Stimulated activated CD4-positive, alpha-beta T cell treated with anti-CD3 and anti-CD28 coated beads, Interleukin-1b, Interleukin-23, amount 100 ng/mL, for 24 hours (primary cell): ENCODE measurements around the gene EMP1.

Source experiments
- DNase-seq, 4 experiments: peaks; one replicate each; pipeline ENCODE4 v3.0.0-alpha.2; 2020; ENCODE audit warnings: low read depth in 4 of 4, low spot score in 1 of 4

Gene EMP1, protein sequence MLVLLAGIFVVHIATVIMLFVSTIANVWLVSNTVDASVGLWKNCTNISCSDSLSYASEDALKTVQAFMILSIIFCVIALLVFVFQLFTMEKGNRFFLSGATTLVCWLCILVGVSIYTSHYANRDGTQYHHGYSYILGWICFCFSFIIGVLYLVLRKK

DNA sequence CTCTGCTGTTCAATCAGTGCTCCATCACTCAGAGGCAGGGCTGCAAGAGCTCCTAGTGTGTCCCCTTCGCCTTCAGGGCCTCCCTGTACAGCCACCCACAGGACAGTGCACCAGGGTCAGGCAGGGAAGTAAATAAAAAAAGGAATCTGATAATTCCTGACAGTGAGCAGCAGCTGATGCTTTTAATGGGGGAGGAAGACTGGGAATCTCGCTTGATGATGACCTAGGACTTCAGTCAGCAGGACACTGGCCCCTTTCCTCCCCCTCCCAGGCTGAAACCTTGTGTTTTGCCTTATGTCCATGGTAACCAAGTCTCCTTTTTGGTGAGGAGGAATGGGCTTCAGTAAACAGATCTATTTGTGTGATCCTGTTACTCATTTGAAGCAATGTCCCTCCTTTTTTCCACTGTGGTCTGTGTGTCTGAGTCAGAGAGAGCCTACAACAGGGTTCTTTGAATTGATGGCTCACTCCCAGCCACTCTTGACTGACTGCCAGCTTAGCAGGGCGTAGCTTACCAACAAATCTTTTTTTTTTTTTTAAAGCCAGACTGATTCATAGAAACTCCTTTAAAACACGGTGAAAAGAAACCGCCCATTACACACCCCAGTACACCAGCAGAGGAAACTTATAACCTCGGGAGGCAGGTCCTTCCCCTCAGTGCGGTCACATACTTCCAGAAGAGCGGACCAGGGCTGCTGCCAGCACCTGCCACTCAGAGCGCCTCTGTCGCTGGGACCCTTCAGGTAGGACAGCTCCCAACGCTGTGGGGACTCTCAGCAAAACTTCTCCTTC, at the start of gene EMP1:
Gene EMP1 (plus strand): TSS at position 597 of the 792 bp plus-strand sequence. CDS start 14,785 bp downstream, outside the sequence.
- peak; percentile 25 to 67 (median 43) for DNase-seq

DNA sequence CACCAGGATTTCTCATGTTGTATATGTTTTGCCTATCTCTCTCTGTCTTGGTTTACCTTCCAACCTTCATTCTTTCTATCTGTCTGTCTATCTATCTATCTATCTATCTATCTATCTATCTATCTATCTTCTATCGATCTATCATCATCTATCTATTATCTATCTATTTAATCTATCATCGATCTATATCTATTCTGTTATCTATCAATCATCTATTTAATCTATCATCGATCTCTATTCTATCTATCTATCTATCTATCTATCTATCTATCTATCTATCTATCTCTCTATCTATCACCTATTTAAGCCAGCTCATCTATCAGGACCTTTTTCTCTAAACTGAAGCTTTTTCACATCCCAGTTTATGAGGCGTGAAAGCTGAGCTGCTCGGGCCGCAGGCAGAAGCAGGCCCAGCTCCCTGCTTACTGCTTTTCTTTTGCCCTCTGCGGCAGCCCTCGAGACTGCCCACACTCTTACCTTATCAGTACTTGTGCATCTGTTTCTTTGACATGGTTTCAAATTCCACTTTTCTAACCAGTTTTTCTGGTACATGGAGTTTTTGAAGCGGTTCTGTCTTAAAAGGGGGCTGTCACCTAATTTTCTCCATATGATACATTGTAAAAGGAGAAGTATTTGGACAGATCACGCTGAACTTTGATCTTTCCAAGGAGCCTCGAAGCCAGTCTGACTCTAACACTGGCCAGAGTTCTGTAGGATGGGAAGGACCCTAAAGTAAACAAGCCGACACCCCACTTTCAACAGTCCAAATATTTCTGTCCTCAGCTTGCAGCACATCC, 48.6 kb upstream of the EMP1 start:
- no peak for DNase-seq

DNA sequence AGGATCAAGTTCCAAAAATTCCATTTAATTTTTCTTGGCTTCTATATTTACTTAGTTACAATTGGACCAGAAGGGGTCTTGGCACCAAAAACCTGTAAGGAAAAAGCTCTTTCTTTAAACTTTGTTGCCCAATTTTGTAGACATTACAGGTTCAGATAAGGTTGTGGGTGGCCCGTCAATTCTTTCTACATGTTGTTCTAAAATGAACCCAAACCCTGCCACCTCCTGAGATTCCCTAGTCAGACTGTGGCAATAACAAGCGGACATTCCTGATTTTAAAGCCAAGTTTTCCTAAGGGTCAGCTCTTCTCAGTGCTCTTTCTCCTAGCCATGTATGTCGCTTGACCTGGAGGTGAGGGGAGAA, 48.1 kb upstream of the EMP1 start:
- DNase-seq = no peak

DNA sequence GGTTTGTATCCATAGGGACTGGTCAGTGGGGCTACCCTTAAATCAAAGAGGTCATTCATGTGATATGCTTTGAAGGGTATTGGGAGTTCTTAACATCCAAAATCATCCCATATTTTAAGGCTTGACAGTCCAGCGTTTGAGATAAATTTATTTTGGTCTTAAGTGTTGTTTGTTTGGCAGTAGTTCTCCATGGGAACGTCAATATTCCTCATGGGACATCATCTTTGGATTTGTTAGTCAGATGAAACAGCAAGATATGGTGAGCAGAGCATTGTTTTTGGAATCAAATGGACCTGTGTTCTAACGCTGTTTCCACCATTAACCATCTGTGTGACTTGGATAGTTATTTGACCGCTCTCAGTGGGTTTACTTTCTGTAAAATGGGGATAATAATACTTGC, 47.1 kb upstream of the EMP1 start:
- DNase-seq = no peak

DNA sequence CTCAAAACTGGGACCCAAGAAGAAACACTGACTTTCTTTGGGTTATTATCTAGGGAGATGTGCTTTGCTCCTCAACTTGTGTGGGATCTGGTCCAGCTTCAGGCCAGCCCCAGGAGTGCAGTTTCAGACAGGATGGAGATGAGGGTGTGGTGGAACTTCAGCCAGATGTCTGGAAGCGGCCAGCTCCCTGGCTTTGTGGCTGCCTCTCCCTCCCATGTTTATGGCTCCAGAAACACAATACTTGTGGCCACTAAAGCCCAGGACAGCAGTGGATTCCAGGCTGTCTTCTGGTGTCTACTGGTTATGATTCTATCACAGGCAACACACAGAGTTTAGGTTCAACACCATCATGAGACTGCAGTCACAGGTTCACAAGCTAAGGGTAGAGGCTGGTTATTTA, 44.2 kb upstream of the EMP1 start:
- no peak for DNase-seq

DNA sequence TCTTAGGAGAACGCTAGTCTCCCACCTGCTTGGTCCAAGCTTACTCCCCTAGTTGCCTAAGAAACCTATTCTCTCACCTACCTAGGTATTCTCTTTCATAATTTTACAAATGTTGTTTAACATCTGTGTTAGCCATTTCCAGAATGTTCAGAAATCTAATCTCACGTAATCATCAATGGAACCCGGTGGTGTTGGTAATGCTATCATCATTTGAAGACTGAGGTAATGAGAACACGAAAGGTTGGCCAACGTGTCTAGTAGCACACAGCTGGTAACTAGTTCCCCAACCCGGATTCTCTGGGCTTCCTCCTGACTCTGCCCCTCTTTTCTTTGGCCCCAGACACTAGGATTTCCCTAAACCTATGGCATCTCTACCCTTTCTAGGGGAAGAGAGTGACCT, 43.8 kb upstream of the EMP1 start:
- DNase-seq = no peak

DNA sequence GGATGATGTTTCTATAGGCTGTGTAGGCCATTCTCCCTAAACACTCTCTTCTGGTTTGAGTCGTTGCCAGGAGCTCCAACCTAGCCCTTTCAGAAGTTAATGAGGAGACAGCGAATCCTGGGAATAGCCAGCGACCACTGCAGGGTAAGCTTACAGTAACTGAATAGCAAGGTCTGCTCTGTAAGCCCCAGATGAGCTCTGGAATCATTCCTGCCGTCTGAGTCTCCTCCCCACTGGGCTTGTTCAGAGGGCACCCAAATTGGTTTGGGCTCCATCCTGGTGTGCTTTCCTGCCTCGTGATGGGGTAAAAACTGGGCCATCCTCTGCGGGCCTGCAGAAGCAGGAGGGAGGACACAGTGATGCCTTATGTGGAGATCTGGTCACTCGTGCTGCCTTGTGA, 43.3 kb upstream of the EMP1 start:
- no peak for DNase-seq

DNA sequence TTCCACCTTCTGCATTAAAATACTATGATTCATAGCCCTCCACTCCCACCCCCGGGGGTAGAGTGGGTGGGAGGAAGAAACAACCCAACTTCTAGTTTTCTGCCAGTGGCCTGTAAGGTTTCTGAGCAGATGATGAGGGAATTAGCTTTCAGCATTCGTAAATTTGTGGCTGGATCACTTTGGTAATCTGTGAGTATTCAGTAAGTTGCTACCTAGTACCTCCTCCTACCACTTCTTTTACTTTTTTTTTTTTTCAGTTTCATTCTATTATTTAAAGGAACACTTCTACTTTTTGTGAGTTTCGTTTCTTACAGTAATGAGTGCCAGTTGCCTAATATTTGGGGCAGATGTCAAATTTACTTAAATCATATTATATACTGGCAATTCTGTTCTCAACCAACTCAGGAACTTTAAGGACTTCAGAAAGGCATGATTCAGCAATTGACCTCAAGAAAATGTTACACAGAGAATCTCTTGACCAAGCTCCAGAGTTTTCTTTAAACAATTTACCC, 42.4 kb upstream of the EMP1 start:
- no peak for DNase-seq

DNA sequence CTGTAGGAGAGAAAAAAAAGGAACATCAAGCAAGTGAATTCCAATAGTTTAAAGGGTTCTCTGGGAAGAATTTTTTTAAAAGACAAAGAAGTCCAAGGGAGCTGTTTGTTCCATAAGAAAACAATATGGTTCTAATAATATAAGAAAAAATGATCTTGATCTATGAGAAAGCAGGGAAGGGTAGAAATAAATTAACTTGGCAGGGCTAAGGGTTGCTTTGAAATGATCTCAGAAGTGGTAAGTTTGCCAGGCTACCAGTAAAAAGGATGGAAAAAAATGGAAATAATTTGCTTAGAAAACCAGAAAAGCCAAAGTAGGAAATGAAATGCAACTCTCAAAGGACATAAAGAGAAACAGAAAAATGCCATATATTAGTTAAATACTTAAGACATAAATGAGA, 41.7 kb upstream of the EMP1 start:
- DNase-seq = no peak

DNA sequence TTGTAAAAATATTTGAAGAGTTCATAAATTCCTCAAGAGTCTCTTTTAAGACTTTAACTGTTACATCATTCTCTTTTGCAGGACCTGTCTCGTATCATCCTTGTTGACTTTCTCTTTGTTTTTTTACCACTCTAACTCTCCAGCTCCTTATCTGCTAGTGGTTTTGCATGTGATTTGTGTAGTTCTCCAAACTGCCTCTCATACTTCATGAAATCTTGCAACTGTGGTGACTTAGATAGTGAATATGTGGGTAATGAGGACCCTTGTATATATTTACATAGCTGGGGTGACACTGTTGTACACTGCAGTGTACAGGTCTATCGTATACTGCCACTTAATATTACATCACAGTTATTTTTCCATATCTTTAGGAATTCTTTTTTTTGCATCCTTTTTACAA, 40.2 kb upstream of the EMP1 start:
- no peak for DNase-seq

DNA sequence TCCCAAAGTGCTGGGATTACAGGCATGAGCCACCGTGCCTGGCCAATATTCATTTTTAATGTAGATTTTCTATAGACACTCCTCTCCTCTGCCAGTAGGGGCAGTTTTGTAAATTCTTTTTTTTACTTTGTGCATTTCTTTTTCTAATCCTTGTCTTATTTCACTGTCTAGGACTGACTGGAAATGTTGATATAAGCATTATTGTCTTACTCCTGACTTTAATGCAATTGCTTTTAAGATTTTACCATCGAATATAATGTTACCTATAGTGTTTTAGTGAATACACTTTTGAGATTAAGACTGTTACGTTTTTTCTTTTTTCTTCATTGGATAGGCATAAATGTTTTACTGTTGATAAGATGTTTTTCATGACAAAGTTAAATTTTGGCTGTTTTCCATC, 35.4 kb upstream of the EMP1 start:
- no peak for DNase-seq

DNA sequence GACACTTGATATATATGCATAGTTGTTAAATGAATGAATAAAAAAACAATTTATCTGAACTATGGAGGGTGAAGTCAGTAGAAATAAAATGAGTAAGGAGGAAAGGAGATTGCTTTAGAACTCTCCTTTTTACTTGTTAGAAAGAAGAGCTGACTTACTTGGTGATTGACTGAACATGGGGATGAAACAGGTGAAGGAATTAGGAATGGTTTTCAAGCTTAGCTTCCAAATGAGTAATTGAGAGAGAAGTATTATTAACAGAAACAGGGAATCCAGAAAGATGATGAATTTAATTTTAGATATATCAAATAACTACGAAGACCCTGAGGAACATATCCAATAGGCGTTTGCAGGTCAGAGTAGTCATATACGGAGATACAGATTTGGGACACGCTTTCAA, 33.6 kb upstream of the EMP1 start:
- no peak for DNase-seq

DNA sequence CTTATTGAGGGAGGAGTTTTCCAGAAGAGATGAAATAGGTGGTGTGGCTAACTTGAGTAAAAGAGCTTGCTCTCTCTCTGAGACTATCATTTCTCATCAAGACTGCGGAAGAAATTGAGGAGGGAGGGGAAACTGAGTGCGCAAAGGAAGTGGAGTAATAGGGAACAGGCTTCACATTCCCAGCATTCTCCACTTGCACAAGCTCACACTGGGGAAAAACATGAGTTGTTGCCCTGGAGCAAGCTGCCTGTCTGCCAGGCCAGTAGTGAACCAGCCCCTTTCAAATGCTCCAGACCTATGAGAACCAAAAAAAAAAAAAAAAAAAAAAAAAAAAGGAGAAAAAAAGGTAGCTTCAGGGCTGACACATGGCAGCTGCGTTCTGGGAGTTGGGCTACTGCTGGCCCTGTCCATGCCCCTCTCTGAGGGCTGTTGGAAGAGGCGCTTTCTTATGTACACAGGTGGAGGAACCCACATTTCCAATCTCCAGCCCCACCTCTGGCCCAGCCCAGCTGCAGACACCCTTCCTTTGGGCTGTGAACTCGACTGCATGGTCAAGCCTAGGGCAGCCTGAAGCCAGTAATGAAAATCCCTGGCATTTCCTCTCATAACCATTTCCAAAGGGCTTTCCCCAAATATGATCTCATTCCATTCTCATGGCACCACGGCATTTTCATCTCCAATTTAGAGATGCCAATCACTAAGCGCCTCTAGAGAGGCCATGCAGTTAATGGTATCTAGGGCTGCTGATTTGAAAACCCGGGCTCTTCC, 32.5 kb upstream of the EMP1 start:
- no peak for DNase-seq

DNA sequence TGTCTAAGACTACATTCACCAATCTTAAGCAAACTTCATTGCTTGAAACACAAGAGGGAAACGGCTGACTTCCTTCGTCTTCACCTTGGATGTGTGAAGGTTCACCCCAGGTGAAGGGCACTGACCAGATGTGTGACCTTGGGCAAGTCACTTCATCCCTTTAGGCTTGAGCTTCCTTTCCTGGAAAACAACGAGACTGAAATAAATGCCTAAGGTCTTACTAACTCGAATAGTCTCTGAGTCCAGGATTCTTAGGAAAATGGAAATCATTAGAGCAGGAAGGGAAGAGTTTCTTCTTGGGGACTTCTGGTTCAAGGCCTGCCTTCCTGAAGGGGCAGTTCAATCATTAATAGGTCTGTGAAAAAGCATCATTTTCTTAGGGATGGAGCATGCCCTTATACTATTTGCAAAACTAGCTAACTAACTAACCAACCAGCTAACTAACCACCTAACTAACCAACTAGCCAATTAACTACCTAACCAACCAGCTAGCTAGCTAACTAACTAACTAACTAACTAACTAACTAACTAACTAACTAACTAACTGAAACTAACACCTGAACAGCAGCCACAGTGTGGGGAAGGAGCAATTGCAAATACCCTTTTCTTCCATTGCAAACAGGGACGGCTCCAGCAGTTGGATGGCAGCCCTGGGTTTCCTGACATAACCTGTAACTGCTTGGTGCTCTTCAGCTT, 31.5 kb upstream of the EMP1 start:
- DNase-seq = no peak

DNA sequence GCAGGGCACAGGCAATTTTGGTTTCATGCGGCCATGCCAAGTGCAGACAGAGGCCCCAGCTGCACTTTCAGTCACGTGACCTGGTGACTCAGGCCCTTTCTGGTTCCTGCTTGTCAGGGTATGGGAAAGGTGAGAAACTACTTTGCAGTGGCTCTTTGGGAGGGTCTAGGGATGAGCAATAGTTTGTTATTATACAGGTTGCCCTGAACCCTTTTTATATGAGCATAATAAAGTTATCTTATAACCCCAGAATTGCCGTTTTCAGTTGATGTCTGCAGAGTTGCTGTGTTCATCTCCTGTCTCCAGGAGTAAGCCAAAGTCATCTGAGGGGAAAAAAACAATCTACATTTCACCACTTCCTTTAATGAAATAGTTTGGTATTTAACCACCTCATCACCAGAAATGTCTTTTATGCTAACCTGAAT, 30.9 kb upstream of the EMP1 start:
- peak; percentile 33 to 74 (median 58) for DNase-seq

DNA sequence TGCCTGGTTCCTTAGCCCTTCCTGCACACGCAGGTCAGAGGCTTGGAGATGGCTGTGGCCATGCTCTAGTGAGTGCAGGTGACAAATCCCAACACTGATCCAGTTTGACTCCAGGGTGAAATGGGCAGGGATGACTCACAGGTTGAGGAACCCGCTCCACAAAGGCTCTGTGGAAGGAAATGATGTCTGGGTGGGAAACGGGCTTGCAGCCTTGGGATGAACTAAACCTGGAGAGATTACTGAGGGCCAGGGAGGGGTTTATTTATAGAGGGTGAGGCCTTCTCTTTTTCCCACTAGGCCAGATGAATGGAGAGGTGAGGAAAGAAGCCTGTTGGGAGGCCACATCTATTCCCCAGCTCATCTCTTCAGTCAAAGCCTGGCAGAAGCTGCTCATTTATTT, 29.3 kb upstream of the EMP1 start:
- no peak for DNase-seq

DNA sequence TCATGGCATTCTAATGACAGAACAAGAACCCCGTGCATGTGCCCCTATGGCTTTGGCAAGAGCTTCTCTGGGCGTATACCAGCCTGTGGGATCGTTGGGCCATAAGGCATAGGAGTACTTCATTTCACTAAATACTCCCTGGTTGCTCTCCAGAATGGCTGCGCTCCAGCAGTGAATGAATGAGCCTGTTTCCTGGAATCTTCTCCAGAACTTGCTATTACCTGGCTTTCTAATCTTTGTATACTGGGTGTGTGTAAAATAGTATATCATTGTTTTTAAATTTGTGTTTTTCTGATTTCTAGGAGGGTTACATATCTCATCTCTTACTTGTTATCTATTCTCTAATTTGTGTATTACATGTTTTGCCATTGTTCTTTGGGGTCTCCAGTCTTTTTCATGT, 28.6 kb upstream of the EMP1 start:
- DNase-seq = no peak

DNA sequence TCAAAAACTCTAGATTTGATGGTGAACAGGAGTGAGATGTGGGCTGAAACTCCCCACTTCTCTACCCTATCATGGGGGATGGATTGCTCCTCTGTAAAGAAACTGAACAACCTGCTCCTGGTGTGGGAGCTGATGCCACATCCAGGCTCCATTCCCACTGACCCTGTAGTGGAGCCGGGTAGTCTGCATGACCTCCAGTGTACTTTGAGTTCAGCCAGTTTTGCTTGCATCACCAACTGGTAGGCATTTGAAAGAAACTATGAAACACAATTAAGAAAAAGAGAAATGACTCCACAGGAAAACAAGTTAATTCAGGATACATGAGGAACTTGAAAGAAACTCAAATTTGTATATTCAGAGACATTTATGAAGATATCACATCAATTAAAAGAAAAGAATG, 27.3 kb upstream of the EMP1 start:
- no peak for DNase-seq

DNA sequence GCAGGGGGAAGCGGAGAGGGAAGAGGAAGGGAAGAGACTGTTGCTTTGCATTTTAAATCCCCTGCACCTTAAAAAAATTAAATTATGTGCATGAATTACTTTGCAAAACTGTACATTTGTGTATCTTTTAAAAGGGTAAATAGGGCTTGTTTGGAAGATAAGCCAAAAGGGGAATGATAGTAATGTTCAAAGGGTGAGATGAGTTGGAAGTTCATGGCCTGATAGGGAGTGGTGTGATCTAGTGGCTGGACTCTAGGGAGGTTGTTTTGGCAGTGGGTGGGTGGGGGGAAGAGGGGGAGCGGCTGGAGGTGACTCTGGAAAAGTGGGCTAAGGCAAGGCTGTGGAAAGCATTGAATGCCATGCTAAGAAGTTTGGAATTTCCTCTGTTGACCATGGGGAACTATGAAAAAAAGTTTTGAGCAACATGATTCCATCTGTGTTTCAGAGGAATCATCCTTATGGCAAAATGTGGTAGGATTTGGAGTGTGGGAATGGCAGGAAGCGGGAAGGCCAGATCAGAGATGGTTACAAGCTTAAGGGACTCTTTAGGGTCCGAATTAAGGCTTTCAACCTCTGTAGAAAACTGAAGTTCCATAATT, 25.5 kb upstream of the EMP1 start:
- no peak for DNase-seq
